ENCODE results near the gene PRSS2. TPM values are rescaled to one million over a fixed set of nuclear protein-coding genes. Genes with fewer than 3 reads are reported as not detected.

PRSS2 gene
- total RNA-seq, 2 donors from 2014 or later, result 4.8 to 9.9 TPM

DNA sequence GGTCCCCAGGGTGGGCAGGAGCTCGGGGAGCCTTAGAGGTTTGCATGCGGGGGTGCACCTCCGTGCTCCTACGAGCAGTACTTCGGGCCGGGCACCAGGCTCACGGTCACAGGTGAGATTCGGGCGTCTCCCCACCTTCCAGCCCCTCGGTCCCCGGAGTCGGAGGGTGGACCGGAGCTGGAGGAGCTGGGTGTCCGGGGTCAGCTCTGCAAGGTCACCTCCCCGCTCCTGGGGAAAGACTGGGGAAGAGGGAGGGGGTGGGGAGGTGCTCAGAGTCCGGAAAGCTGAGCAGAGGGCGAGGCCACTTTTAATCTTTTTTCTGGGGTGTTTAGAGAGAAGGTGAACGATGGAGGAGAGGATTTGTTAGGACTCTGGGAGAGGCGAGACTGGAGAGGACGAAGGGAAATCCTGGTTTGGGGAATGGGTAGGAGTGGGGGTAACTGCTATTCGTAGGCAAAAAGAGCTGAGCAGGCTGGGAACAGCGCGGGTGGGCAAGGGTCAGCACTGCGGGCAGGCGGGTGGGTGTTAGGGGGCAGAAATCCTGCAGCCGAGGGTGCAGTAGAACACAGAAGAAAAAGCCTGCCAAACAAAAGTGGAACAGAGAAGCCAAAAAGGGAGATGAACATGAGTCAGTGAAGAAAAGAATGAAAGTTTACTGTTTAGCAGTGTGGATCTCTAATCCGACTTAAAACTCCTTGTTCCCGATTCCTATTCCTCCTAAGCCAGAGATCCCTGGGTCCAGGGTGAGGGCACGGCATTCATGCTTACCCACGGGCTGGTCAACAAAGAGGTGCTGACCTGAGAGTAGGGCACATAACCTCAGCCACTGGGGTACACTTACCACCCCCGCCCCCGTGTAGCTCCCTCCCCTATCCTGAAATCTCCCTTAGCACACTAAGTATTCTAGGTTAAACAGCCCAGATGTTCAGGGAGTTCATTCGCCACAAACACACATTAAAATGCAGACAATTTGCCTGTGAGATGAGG is 26.9 kb downstream of the PRSS2 start:
- DNase-seq, result peak; percentile 45
- Histone ChIP-seq H3K9ac (ENCODE audit: extremely low read depth, low read length, poor library complexity, severe bottlenecking) (peak overlapping the region; percentile 19), H3K27me3 (ENCODE audit: control insufficient read depth, insufficient read depth, low read length, poor library complexity, severe bottlenecking) (peaks cover 88% of the 10 kb centered on the region), H3K36me3 (ENCODE audit: control insufficient read depth, insufficient read depth, low read length) (no peaks in the 10 kb centered on the region), H3K9me3 (ENCODE audit: control insufficient read depth, low read length) (no peaks in the 10 kb centered on the region), H3K4me1 (ENCODE audit: control insufficient read depth, insufficient read depth, low read length) (no peaks in the 10 kb centered on the region), H3K27ac (ENCODE audit: low read depth, low read length) (no peak overlapping the region), H3K4me3 (ENCODE audit: low read length) (peak overlapping the region; percentile 81)
- Mint-ChIP-seq H3K9me3 (no peaks in the 10 kb centered on the region), H3K4me1 (peaks cover 14% of the 10 kb centered on the region), H3K36me3 (ENCODE audit: low read depth) (no peaks in the 10 kb centered on the region), H3K4me3 (peak overlapping the region; percentile 64), H3K27me3 (ENCODE audit: insufficient read depth) (peaks cover 97% of the 10 kb centered on the region), H3K27ac (no peak overlapping the region)
- WGBS, 2 experiments (ENCODE audit: insufficient coverage in 1 of 2, insufficient read length in 1 of 2), result 14 to 20% methylated on average over 9 to 33 of the region's 33 CpGs
- TF ChIP-seq, protein P1, sequence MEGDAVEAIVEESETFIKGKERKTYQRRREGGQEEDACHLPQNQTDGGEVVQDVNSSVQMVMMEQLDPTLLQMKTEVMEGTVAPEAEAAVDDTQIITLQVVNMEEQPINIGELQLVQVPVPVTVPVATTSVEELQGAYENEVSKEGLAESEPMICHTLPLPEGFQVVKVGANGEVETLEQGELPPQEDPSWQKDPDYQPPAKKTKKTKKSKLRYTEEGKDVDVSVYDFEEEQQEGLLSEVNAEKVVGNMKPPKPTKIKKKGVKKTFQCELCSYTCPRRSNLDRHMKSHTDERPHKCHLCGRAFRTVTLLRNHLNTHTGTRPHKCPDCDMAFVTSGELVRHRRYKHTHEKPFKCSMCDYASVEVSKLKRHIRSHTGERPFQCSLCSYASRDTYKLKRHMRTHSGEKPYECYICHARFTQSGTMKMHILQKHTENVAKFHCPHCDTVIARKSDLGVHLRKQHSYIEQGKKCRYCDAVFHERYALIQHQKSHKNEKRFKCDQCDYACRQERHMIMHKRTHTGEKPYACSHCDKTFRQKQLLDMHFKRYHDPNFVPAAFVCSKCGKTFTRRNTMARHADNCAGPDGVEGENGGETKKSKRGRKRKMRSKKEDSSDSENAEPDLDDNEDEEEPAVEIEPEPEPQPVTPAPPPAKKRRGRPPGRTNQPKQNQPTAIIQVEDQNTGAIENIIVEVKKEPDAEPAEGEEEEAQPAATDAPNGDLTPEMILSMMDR (conservative IDR thresholded peaks at IDR 0.05), result no peak

DNA sequence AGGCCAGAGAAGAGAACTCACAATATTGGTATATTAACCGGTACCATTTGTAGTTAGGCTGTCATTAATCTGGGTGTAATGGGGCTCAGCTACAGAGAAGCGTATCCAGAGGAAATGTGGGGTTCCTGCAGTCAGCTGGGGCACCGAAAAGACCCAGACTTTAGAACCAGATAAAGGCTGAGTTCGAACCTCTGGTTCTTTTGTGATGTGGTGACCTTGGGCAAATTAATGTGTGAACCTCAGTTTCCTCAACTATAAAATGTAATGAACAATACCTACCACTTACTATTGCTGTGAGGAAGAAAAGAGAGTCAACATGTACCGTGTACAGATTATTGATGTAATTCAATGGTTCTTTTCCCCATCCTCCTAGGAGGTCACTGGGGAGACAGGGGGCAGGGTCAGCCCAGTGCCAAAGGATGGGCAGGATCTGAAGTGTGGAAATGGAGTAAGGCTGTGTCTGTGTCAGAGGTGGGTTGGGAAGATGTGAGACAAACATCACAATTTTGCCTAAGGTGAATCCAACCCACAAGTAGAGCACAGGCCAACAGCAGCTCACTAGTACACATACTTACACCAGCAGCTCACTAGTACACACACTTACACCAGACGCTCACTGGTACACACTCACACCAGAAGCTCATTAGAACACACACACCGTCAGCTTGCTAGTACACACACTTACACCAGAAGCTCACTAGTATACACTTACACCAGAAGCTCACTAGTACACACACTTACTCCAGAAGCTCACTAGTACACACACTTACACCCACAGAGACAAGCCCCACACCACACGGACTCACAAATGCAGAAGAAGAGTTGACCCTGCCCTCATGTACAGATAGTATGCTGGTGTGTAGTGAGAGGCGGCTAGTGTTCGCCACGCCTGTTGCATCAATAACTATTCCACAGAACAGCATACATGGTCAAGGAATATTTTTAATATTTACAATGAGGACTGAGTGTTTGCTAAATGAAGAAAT is 28.0 kb downstream of the PRSS2 start:
- Histone ChIP-seq H3K27ac (ENCODE audit: low read depth, low read length) (no peak overlapping the region), H3K27me3 (ENCODE audit: control insufficient read depth, insufficient read depth, low read length, poor library complexity, severe bottlenecking) (peaks cover 78% of the 10 kb centered on the region), H3K4me1 (ENCODE audit: control insufficient read depth, insufficient read depth, low read length) (no peaks in the 10 kb centered on the region), H3K4me3 (ENCODE audit: low read length) (no peak overlapping the region), H3K9ac (ENCODE audit: extremely low read depth, low read length, poor library complexity, severe bottlenecking) (no peak overlapping the region), H3K36me3 (ENCODE audit: control insufficient read depth, insufficient read depth, low read length) (no peaks in the 10 kb centered on the region), H3K9me3 (ENCODE audit: control insufficient read depth, low read length) (no peaks in the 10 kb centered on the region)
- TF ChIP-seq, protein P1 (conservative IDR thresholded peaks at IDR 0.05), result no peak
- Mint-ChIP-seq H3K4me3 (no peak overlapping the region), H3K27ac (no peak overlapping the region), H3K9me3 (no peaks in the 10 kb centered on the region), H3K36me3 (ENCODE audit: low read depth) (no peaks in the 10 kb centered on the region), H3K27me3 (ENCODE audit: insufficient read depth) (peaks cover 94% of the 10 kb centered on the region), H3K4me1 (peaks cover 14% of the 10 kb centered on the region)
- 92 to 100% methylated on average over 2 to 8 of the region's 11 CpGs for WGBS, 2 experiments (ENCODE audit: insufficient coverage in 1 of 2, insufficient read length in 1 of 2)
- peak; percentile 26 for DNase-seq

DNA sequence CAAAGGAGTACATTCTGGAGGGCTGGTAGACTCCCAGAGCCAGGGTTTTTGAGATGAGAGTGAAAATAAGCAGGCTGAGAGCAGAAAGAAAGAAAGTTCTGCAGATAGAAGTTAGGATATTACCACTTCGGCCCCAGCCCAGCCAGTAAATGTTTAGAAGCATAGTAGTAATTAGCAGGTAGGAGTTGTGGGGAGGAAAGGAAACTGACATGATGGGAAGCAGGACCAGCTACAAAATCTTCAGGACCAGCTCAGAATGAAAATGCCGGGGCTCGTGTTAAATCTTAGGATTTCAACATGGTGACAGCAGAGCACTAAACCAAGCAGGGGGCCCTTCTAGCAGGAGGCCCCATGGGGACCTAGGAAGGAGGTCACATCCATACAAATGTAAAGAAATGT is 28.7 kb downstream of the PRSS2 start:
- Histone ChIP-seq H3K4me3 (ENCODE audit: low read length) (no peak overlapping the region), H3K36me3 (ENCODE audit: control insufficient read depth, insufficient read depth, low read length) (no peaks in the 10 kb centered on the region), H3K9me3 (ENCODE audit: control insufficient read depth, low read length) (no peaks in the 10 kb centered on the region), H3K27me3 (ENCODE audit: control insufficient read depth, insufficient read depth, low read length, poor library complexity, severe bottlenecking) (peaks cover 72% of the 10 kb centered on the region), H3K9ac (ENCODE audit: extremely low read depth, low read length, poor library complexity, severe bottlenecking) (no peak overlapping the region), H3K27ac (ENCODE audit: low read depth, low read length) (no peak overlapping the region), H3K4me1 (ENCODE audit: control insufficient read depth, insufficient read depth, low read length) (no peaks in the 10 kb centered on the region)
- 80 to 92% methylated on average over 1 to 3 of the region's 3 CpGs for WGBS, 2 experiments (ENCODE audit: insufficient coverage in 1 of 2, insufficient read length in 1 of 2)
- Mint-ChIP-seq H3K4me1 (peaks cover 14% of the 10 kb centered on the region), H3K27me3 (ENCODE audit: insufficient read depth) (peaks cover 92% of the 10 kb centered on the region), H3K4me3 (no peak overlapping the region), H3K27ac (no peak overlapping the region), H3K36me3 (ENCODE audit: low read depth) (no peaks in the 10 kb centered on the region), H3K9me3 (no peaks in the 10 kb centered on the region)
- peak; percentile 36 for DNase-seq
- TF ChIP-seq, protein P1 (conservative IDR thresholded peaks at IDR 0.05), result no peak
